Chondrocyte (in vitro differentiated cells): Measurements from ENCODE around the gene NRXN3. TPM values are rescaled to one million over a fixed set of nuclear protein-coding genes. Genes with fewer than 3 reads are reported as not detected.
A peak's percentile ranks its signal among the peaks of the same experiment; 100 is the strongest.

ENCODE experiments used
- DNase-seq: peaks from one replicate; pipeline ENCODE4 v3.0.0; 2021; ENCODE audit warnings: mixed read lengths, low spot score
- H3K27ac Mint-ChIP-seq: one replicate; pipeline ENCODE4 v1.8.0; 2021; ENCODE audit warnings: mild to moderate bottlenecking, moderate library complexity, mixed read lengths; ENCODE audit not compliant: unreplicated experiment
- H3K27me3 Mint-ChIP-seq: 2 replicates; pipeline ENCODE4 v1.8.0; 2021; ENCODE audit warnings: low read depth, mixed read lengths
- H3K36me3 Mint-ChIP-seq: 2 replicates; pipeline ENCODE4 v1.8.0; 2021; ENCODE audit warnings: low read depth, mixed read lengths
- H3K4me1 Mint-ChIP-seq: 2 replicates; pipeline ENCODE4 v1.8.0; 2021; ENCODE audit warnings: low read depth, mild to moderate bottlenecking, mixed read lengths
- H3K4me3 Mint-ChIP-seq: one replicate; pipeline ENCODE4 v1.8.0; 2021; ENCODE audit warnings: mild to moderate bottlenecking, moderate library complexity, mixed read lengths; ENCODE audit not compliant: unreplicated experiment
- H3K9me3 Mint-ChIP-seq: 2 replicates; pipeline ENCODE4 v1.8.0; 2021; ENCODE audit warnings: low read depth, mixed read lengths
- total RNA-seq: library from RNA; stranded (reverse); gene quantifications from 3 replicates; pipeline ENCODE4 v1.2.1, GENCODE V29; 2021
- TF ChIP-seq, protein P1 (sequence below): fragments of 200-600 bp; sonication (generic); IDR thresholded peaks from 2 replicates; pipeline ENCODE4 v1.5.0; 2021; ENCODE audit warnings: antibody characterized with exemption, mild to moderate bottlenecking, moderate library complexity

The NRXN3 gene
- total RNA-seq, 1 donor from 2014 or later = 7.9 TPM

DNA sequence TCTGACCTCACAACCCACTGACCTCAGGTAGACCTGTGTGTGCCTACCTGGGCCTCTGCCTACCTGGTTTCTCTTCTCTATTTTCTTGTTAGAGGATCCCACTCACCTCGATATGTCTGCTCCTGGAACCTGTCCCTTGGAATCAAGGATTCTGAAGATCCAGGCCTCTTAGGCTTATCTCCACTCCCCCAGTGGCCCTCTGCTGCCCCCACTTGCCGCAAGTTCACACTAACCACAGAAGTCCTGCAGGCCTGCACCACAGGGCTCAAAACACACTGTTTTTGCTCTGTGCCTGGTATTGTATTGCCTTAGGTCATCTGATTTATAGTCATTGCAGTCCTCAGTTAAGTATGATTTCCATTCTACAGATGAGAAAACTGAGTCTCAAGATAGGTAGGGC lies 15.3 kb upstream of the NRXN3 start:
- Mint-ChIP-seq H3K27me3 (peaks cover 3% of the 10 kb centered on the region), H3K27ac (no peak overlapping the region), H3K4me1 (no peaks in the 10 kb centered on the region), H3K9me3 (no peaks in the 10 kb centered on the region), H3K36me3 (no peaks in the 10 kb centered on the region), H3K4me3 (no peak overlapping the region)
- TF ChIP-seq, protein P1, sequence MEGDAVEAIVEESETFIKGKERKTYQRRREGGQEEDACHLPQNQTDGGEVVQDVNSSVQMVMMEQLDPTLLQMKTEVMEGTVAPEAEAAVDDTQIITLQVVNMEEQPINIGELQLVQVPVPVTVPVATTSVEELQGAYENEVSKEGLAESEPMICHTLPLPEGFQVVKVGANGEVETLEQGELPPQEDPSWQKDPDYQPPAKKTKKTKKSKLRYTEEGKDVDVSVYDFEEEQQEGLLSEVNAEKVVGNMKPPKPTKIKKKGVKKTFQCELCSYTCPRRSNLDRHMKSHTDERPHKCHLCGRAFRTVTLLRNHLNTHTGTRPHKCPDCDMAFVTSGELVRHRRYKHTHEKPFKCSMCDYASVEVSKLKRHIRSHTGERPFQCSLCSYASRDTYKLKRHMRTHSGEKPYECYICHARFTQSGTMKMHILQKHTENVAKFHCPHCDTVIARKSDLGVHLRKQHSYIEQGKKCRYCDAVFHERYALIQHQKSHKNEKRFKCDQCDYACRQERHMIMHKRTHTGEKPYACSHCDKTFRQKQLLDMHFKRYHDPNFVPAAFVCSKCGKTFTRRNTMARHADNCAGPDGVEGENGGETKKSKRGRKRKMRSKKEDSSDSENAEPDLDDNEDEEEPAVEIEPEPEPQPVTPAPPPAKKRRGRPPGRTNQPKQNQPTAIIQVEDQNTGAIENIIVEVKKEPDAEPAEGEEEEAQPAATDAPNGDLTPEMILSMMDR = no peak
- DNase-seq = no peak

DNA sequence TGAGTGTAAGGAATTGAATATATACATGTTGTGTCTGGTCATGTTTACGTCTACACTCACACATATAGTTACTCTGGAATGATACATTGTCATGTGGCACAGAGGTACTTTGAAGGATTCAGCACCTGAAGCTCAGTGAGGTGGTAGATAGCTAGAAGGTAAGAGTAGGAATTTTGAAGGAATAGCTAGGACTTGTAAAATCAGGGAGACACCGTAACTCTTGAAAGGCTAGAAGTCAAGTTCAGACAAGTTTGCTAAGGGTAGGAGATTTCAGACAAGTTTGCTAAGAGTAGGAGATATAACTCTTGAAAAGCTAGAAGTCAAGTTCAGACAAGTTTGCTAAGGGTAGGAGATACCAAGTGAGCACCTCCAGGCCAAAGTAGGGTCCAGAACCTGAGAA lies 14.0 kb upstream of the NRXN3 start:
- no peaks in the 10 kb centered on the region for H3K4me1 Mint-ChIP-seq
- H3K27ac Mint-ChIP-seq = no peak overlapping the region
- H3K27me3 Mint-ChIP-seq = no peaks in the 10 kb centered on the region
- H3K9me3 Mint-ChIP-seq = no peaks in the 10 kb centered on the region
- TF ChIP-seq, protein P1 = no peak
- no peak for DNase-seq
- no peaks in the 10 kb centered on the region for H3K36me3 Mint-ChIP-seq
- no peak overlapping the region for H3K4me3 Mint-ChIP-seq

DNA sequence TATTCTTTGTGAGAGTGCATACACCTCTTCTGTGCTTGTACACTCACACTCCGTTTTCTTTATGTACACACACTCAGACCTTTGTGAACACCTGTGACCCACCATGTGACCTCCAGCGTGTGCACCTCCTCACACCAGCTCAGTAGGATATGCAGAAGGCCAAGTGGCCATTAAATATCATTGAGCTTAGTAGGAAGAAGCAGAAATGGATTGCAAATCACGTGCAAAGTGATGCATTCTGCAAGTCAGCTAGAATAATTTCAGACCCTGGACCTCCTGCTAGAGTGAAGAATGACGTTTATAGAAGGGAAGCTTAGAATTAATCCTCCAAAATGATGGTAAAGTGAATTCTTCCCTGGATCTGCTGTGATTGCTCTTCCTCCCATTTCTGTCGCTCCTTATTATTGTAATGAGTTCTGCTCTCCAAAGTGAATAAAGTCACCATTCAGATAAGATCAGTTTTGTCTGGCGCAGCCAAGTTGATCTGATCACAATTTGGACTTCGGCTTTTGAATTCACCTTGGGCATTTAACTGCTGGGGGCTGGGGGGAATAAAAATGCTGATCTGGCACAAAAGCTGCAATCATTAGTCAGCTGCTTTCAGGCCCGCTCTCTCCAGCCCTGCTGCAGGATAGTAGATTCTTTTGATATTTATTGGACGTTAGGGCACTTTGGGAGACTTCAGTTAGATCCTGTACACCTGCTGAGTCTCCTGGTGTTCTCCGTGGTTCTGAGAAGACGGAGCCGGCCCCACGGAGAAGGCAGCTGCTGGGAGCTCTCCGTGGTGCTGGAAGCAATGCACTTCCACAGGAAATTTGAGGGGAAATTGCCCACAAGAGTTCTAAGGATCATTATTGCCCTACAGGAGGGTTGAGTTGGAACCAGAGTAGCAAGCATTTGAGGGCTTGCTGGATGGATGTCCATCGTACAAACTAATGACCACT lies 12.4 kb upstream of the NRXN3 start:
- no peaks in the 10 kb centered on the region for H3K36me3 Mint-ChIP-seq
- H3K9me3 Mint-ChIP-seq = no peaks in the 10 kb centered on the region
- H3K27me3 Mint-ChIP-seq = peaks cover 3% of the 10 kb centered on the region
- TF ChIP-seq, protein P1 = no peak
- no peak for DNase-seq
- no peak overlapping the region for H3K27ac Mint-ChIP-seq
- H3K4me1 Mint-ChIP-seq = no peaks in the 10 kb centered on the region
- no peak overlapping the region for H3K4me3 Mint-ChIP-seq

DNA sequence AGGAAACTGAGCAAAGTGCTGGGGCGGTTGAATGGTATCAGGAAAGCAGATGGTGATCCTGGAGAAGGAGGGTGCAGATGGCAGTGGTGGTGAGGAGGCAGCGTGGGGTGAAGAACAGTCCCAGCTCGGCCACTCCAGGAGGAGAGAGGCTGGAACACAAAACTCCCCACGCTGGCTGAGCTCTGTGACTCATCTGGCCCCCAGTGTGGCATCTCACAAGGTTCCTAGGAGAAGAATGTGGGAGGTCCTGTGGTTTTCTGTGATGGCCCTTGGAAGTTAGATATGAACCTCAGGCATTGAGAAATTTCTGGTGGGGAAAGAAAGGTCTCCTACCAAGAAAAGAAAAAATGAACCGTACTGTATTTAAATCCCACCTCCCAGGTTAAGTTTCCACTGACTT lies 8.0 kb upstream of the NRXN3 start:
- Mint-ChIP-seq H3K4me3 (no peak overlapping the region), H3K9me3 (no peaks in the 10 kb centered on the region), H3K4me1 (no peaks in the 10 kb centered on the region), H3K36me3 (no peaks in the 10 kb centered on the region), H3K27me3 (peaks cover 9% of the 10 kb centered on the region), H3K27ac (no peak overlapping the region)
- TF ChIP-seq, protein P1 = no peak
- DNase-seq = no peak

DNA sequence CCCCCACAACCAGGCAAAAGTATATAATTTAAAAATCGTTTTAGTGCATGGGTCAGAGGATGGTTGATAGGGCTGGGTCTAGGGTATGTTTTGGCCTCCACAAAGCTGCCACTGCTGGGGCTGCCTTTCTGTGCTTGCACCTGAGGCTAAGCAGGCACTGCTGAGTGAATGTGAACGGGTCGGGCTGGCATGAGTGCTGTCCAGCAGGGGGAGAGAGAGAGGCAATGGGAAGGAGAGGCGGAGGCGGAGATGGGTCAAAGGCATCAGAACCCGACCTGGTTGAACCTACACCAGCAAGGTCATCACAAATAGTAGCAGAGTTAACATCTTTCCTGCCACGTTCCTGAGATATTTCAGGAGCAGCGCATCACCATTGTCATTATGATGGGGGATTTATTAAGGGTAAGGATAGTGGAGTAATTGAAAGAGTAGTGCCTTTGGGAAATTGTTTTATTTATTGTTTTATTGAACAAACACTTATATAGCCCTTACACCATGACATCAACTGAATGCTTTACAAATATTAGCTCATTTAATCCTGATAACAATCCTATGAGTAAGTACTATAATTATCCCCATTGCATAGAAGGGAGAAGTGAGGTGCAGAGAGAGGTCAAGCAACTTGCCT lies 5.8 kb upstream of the NRXN3 start:
- Mint-ChIP-seq H3K9me3 (no peaks in the 10 kb centered on the region), H3K4me1 (no peaks in the 10 kb centered on the region), H3K27ac (no peak overlapping the region), H3K27me3 (peaks cover 9% of the 10 kb centered on the region), H3K36me3 (no peaks in the 10 kb centered on the region), H3K4me3 (no peak overlapping the region)
- TF ChIP-seq, protein P1 = peak; percentile 44
- DNase-seq = no peak
